Measurements from ENCODE around the gene NUBPL. TPM values are rescaled to one million over a fixed set of nuclear protein-coding genes. Genes with fewer than 3 reads are reported as not detected.

NUBPL gene
- total and polyA plus RNA-seq, 10 donors: 4.1 to 28.2 (median 13.9) TPM

GRCh38 chr14:31877255-31877798 lies 316.1 kb downstream of the NUBPL start:
- H3K36me3 ChIP-seq: no peaks in the 10 kb centered on the region
- peak in 1 of 3 donors; percentile 14 for TF ChIP-seq POLR2AphosphoS5 (IDR thresholded peaks at IDR 0.05)
- no peak for TF ChIP-seq CTCF (IDR thresholded peaks at IDR 0.05 in 8 of 11, conservative IDR thresholded peaks at IDR 0.05 in 3 of 11)
- intact Hi-C loops (cut with DNase I; ENCODE audit: low total_unique reads): no loop called here
- peaks cover 0 to 6% (median 0%) of the 10 kb centered on the region in 8 donors for H3K9me3 ChIP-seq
- no peak overlapping the region for H3K4me3 ChIP-seq
- WGBS, 5 donors: 21 to 36% (median 25%) methylated on average over 9 of the region's 9 CpGs
- no peaks in the 10 kb centered on the region for H3K27me3 ChIP-seq (replicated peaks in 1 of 7)
- peaks cover 0 to 9% (median 1%) of the 10 kb centered on the region in 6 donors for H3K4me1 ChIP-seq
- no peak for DNase-seq
- peak overlapping the region; percentile 13 to 86 (median 75) for H3K27ac ChIP-seq

- WGBS, 5 donors: 65 to 70% (median 67%) methylated on average over 7 of the region's 7 CpGs
- no peaks in the 10 kb centered on the region for H3K27me3 ChIP-seq (replicated peaks in 1 of 7)
- no peak overlapping the region for H3K4me3 ChIP-seq
- peak overlapping the region in 1 of 8 donors; percentile 24 for H3K27ac ChIP-seq
- intact Hi-C loops (cut with DNase I; ENCODE audit: low total_unique reads): no loop called here
- no peaks in the 10 kb centered on the region for H3K36me3 ChIP-seq
- no peak for TF ChIP-seq CTCF (IDR thresholded peaks at IDR 0.05 in 8 of 11, conservative IDR thresholded peaks at IDR 0.05 in 3 of 11)
- no peak for TF ChIP-seq POLR2AphosphoS5 (IDR thresholded peaks at IDR 0.05)
- TF ChIP-seq POLR2A (IDR thresholded peaks at IDR 0.05): no peak
- peaks cover 0 to 6% (median 0%) of the 10 kb centered on the region in 8 donors for H3K9me3 ChIP-seq
- DNase-seq: no peak
- H3K4me1 ChIP-seq: peaks cover 0 to 9% (median 1%) of the 10 kb centered on the region in 6 donors
These were observed 318.6 kb downstream of the NUBPL start for GRCh38 chr14:31879661-31880348.

GRCh38 chr14:31880935-31881334 lies 319.7 kb downstream of the NUBPL start:
- no peaks in the 10 kb centered on the region for H3K9me3 ChIP-seq
- TF ChIP-seq POLR2A (IDR thresholded peaks at IDR 0.05) (no peak), POLR2AphosphoS5 (IDR thresholded peaks at IDR 0.05) (no peak), CTCF (IDR thresholded peaks at IDR 0.05 in 8 of 11, conservative IDR thresholded peaks at IDR 0.05 in 3 of 11) (no peak)
- no peak overlapping the region for H3K4me3 ChIP-seq
- 83 to 89% (median 87%) methylated on average over 4 of the region's 4 CpGs for WGBS, 5 donors
- no peaks in the 10 kb centered on the region for H3K27me3 ChIP-seq (replicated peaks in 1 of 7)
- H3K27ac ChIP-seq: no peak overlapping the region
- DNase-seq: no peak
- H3K4me1 ChIP-seq: peaks cover 0 to 9% (median 1%) of the 10 kb centered on the region in 6 donors
- no peaks in the 10 kb centered on the region for H3K36me3 ChIP-seq
- intact Hi-C loops (cut with DNase I; ENCODE audit: low total_unique reads): no loop called here

GRCh38 chr14:31881531-31882310 lies 320.5 kb downstream of the NUBPL start:
- no peak for DNase-seq
- H3K27me3 ChIP-seq (replicated peaks in 1 of 7): no peaks in the 10 kb centered on the region
- H3K36me3 ChIP-seq: no peaks in the 10 kb centered on the region
- peaks cover 0 to 9% (median 1%) of the 10 kb centered on the region in 6 donors for H3K4me1 ChIP-seq
- intact Hi-C loops (cut with DNase I; ENCODE audit: low total_unique reads): no loop called here
- TF ChIP-seq POLR2AphosphoS5 (IDR thresholded peaks at IDR 0.05) (no peak), POLR2A (IDR thresholded peaks at IDR 0.05) (no peak), CTCF (IDR thresholded peaks at IDR 0.05 in 8 of 11, conservative IDR thresholded peaks at IDR 0.05 in 3 of 11) (no peak)
- H3K27ac ChIP-seq: no peak overlapping the region
- no peaks in the 10 kb centered on the region for H3K9me3 ChIP-seq
- WGBS, 5 donors: 81 to 92% (median 90%) methylated on average over 4 of the region's 4 CpGs
- no peak overlapping the region for H3K4me3 ChIP-seq
